HCT116 (cell line): ENCODE results near the gene KCNK3. TPM values are rescaled to one million over a fixed set of nuclear protein-coding genes. Genes with fewer than 3 reads are reported as not detected.

Source experiments
- ATAC-seq: fragments of 200-7000 bp; cut with Tn5 transposase; 2 replicates; pipeline ENCODE4 v1.9.1; 2020; ENCODE audit warnings: mild to moderate bottlenecking, moderate library complexity
- BruUV-seq: library from RNA; stranded (reverse); fragments of 400-500 nt; replicated peaks from 2 replicates; lab custom pipeline; 2021; lab: Mats Ljungman, UMichigan
- CTCF ChIA-PET: fragments of 300-600 bp; sonication (Branson Sonifier 250); formaldehyde crosslinking; loops from one replicate; lab custom pipeline; 2021; ENCODE audit warnings: antibody characterized with exemption; lab: Charles Lee
- POLR2A ChIA-PET: fragments of 300-600, 350-600 bp; sonication (Branson Sonifier 250); formaldehyde crosslinking; loops from one replicate; lab custom pipeline; 2021; ENCODE audit warnings: antibody characterized with exemption; lab: Charles Lee
- RAD21 ChIA-PET, 2 experiments: fragments of 300-600 bp; sonication (Branson Sonifier 250); formaldehyde crosslinking; loops; one replicate each; lab custom pipeline; 2023; ENCODE audit warnings: low total read pairs in 2 of 2; ENCODE audit not compliant: uncharacterized antibody in 2 of 2, unreplicated experiment in 2 of 2, low non-redundant PET in 1 of 2; lab: Charles Lee
- DNase-seq: peaks from one replicate; pipeline ENCODE4 v3.0.0-alpha.2; 2010; ENCODE audit warnings: low read depth, low spot score
- H2AFZ ChIP-seq: fragments of 200-600 bp; shearing (Covaris generic), sonication (generic); 2 replicates; pipeline ENCODE4 v1.6.1; 2017; ENCODE audit warnings: low read depth, mixed run types, mixed read lengths, antibody characterized with exemption, low read length; ENCODE audit not compliant: poor library complexity, severe bottlenecking
- H3K27ac ChIP-seq: 2 replicates; pipeline ENCODE4 v1.5.1; 2012; ENCODE audit warnings: low read depth, low read length
- H3K27me3 ChIP-seq: fragments of 200-600 bp; sonication (generic); 2 replicates; pipeline ENCODE4 v1.6.1; 2016; ENCODE audit warnings: mixed run types, low read length, mixed read lengths; ENCODE audit not compliant: insufficient read depth
- H3K36me3 ChIP-seq, 2 experiments: fragments of 200-500 bp in 1 of 2; fragments of 200-600 bp in 1 of 2; sonication (Bioruptor generic) in 1 of 2; sonication (generic) in 1 of 2; 2 replicates each; pipeline versions ENCODE4 v1.5.1 to v1.6.1; 2014 to 2016; ENCODE audit warnings: low read length in 2 of 2, inconsistent platforms in 1 of 2, mixed read lengths in 1 of 2, mixed run types in 1 of 2; ENCODE audit not compliant: insufficient read depth in 2 of 2, control insufficient read depth in 1 of 2
- H3K4me1 ChIP-seq, 2 experiments: fragments of 200-600 bp in 1 of 2; sonication (generic) in 1 of 2; 2 replicates each; pipeline versions ENCODE4 v1.5.1 to v1.6.1; 2012 to 2017; ENCODE audit warnings: low read length in 2 of 2, inconsistent platforms in 1 of 2, mild to moderate bottlenecking in 1 of 2, mixed read lengths in 1 of 2, mixed run types in 1 of 2, moderate library complexity in 1 of 2; ENCODE audit not compliant: insufficient read depth in 2 of 2, control insufficient read depth in 1 of 2
- H3K4me2 ChIP-seq: fragments of 200-600 bp; sonication (generic); 2 replicates; pipeline ENCODE4 v1.6.1; 2017; ENCODE audit warnings: mixed run types, low read length, mixed read lengths
- H3K4me3 ChIP-seq, 2 experiments: fragments of 200-600 bp in 1 of 2; sonication (generic) in 1 of 2; replicated peaks in 1 of 2; 2 replicates each; pipeline ENCODE4 v1.5.1; 2011 to 2016; ENCODE audit warnings: low read length in 2 of 2, control low read depth in 1 of 2, low read depth in 1 of 2, mild to moderate bottlenecking in 1 of 2, mixed read lengths in 1 of 2, mixed run types in 1 of 2
- H3K79me2 ChIP-seq: fragments of 200-600 bp; sonication (generic); 2 replicates; pipeline ENCODE4 v1.6.1; 2017; ENCODE audit warnings: mild to moderate bottlenecking, mixed run types, low read length, moderate library complexity, mixed read lengths; ENCODE audit not compliant: insufficient read depth
- H3K9ac ChIP-seq: fragments of 200-600 bp; sonication (generic); 2 replicates; pipeline ENCODE4 v1.6.1; 2016; ENCODE audit warnings: low read length, mixed read lengths
- H3K9me2 ChIP-seq: fragments of 200-600 bp; sonication (generic), shearing (Covaris generic); 2 replicates; pipeline ENCODE4 v1.6.1; 2017; ENCODE audit warnings: mixed run types, mild to moderate bottlenecking, moderate library complexity; ENCODE audit not compliant: insufficient read depth
- H3K9me3 ChIP-seq, 2 experiments: fragments of 200-500 bp in 1 of 2; fragments of 200-600 bp in 1 of 2; sonication (Bioruptor generic) in 1 of 2; sonication (generic) in 1 of 2; 2 replicates each; pipeline ENCODE4 v1.6.1; 2014 to 2017; ENCODE audit warnings: low read length in 2 of 2, mixed read lengths in 2 of 2, inconsistent platforms in 1 of 2, low read depth in 1 of 2, mild to moderate bottlenecking in 1 of 2, mixed run types in 1 of 2, moderate library complexity in 1 of 2; ENCODE audit not compliant: control insufficient read depth in 1 of 2, insufficient read depth in 1 of 2
- H4K20me1 ChIP-seq: fragments of 200-600 bp; sonication (generic), shearing (Covaris generic); 2 replicates; pipeline ENCODE4 v1.6.1; 2017; ENCODE audit warnings: mixed run types, mild to moderate bottlenecking, moderate library complexity; ENCODE audit not compliant: insufficient read depth
- ATF3 ChIP-seq: IDR thresholded peaks from 2 replicates; pipeline ENCODE4 v1.6.1; 2012
- CTCF ChIP-seq, 3 experiments: fragments of 200-600 bp in 1 of 3; sonication (generic) in 1 of 3; IDR thresholded peaks in 2 of 3; conservative IDR thresholded peaks in 1 of 3; 2 replicates each; pipeline ENCODE4 v1.5.1; 2012 to 2017; ENCODE audit warnings: low read depth in 2 of 3, low read length in 2 of 3, antibody characterized with exemption in 1 of 3, borderline replicate concordance in 1 of 3, control low read depth in 1 of 3, mild to moderate bottlenecking in 1 of 3, mixed read lengths in 1 of 3, mixed run types in 1 of 3, moderate library complexity in 1 of 3; ENCODE audit not compliant: insufficient read depth in 1 of 3
- EGR1 ChIP-seq: IDR thresholded peaks from 2 replicates; pipeline ENCODE4 v1.6.1; 2012; ENCODE audit warnings: low read depth
- ELF1 ChIP-seq: IDR thresholded peaks from 2 replicates; pipeline ENCODE4 v1.6.1; 2012; ENCODE audit warnings: low read depth, borderline replicate concordance
- EZH2 ChIP-seq: fragments of 200-600 bp; sonication (generic); IDR thresholded peaks from 2 replicates; pipeline ENCODE4 v1.6.1; 2017; ENCODE audit warnings: antibody characterized with exemption, mixed run types
- EZH2phosphoT487 ChIP-seq: fragments of 200-600 bp; IDR thresholded peaks from 2 replicates; pipeline ENCODE4 v1.6.1; 2018; ENCODE audit warnings: antibody characterized with exemption, borderline replicate concordance
- JUND ChIP-seq: IDR thresholded peaks from 2 replicates; pipeline ENCODE4 v1.6.1; 2012
- MAX ChIP-seq: IDR thresholded peaks from 2 replicates; pipeline ENCODE4 v1.6.1; 2012
- POLR2AphosphoS5 ChIP-seq: IDR thresholded peaks from 2 replicates; pipeline ENCODE4 v1.6.1; 2011; ENCODE audit warnings: mild to moderate bottlenecking, low read depth, low read length, moderate library complexity
- RAD21 ChIP-seq: IDR thresholded peaks from 2 replicates; pipeline ENCODE4 v1.6.1; 2012; ENCODE audit warnings: low read depth, mild to moderate bottlenecking
- SP1 ChIP-seq: IDR thresholded peaks from 2 replicates; pipeline ENCODE4 v1.6.1; 2012; ENCODE audit warnings: low read depth
- SRF ChIP-seq: IDR thresholded peaks from 2 replicates; pipeline ENCODE4 v1.6.1; 2012; ENCODE audit warnings: low read depth
- YY1 ChIP-seq: IDR thresholded peaks from 2 replicates; pipeline ENCODE4 v1.6.1; 2011; ENCODE audit warnings: low read length, low read depth, moderate library complexity, mild to moderate bottlenecking; ENCODE audit not compliant: insufficient replicate concordance; ENCODE audit errors: extremely low read depth
- ZBTB33 ChIP-seq: IDR thresholded peaks from 2 replicates; pipeline ENCODE4 v1.6.1; 2011; ENCODE audit warnings: mild to moderate bottlenecking, low read length, moderate library complexity; ENCODE audit not compliant: insufficient replicate concordance; ENCODE audit errors: extremely low read depth
- ZNF274 ChIP-seq: fragments of 200-500 bp; sonication (Bioruptor generic); IDR thresholded peaks from 2 replicates; pipeline ENCODE4 v1.6.1; 2014; ENCODE audit warnings: mild to moderate bottlenecking, low read depth, low read length, inconsistent platforms
- intact Hi-C: fragments of 100-400 bp; cut with micrococcal nuclease; formaldehyde crosslinking; loops from 2 replicates; pipeline ENCODE4 v1.10.0; 2022
- total RNA-seq: library from RNA; stranded (reverse); gene quantifications from one replicate; pipeline ENCODE4 v1.2.1, GENCODE V29; 2021; ENCODE audit not compliant: unreplicated experiment

The KCNK3 gene
- total RNA-seq, 1 experiment from 2014 or later = 0.71 TPM

- TF ChIP-seq POLR2AphosphoS5 (peak; percentile 74), ELF1 (no peak)
Observed at GRCh38 chr2:26696351-26696816, 3.9 kb downstream of the KCNK3 start (continued).

GRCh38 chr2:26697425-26697824, 4.9 kb downstream of the KCNK3 start:
- no TSS peak for BruUV-seq
- H3K36me3 ChIP-seq = no peaks in the 10 kb centered on the region
- intact Hi-C loops = no loop called here
- H3K9me3 ChIP-seq = no peaks in the 10 kb centered on the region
- peaks cover 6 to 19% of the 10 kb centered on the region in 2 experiments for H3K4me1 ChIP-seq
- no peaks in the 10 kb centered on the region for H3K9me2 ChIP-seq
- ChIA-PET CTCF (no interaction called here), POLR2A (no interaction called here), RAD21 (no interaction called here)
- no peak overlapping the region for H3K27ac ChIP-seq
- H2AFZ ChIP-seq = no peak overlapping the region
- H3K9ac ChIP-seq = no peak overlapping the region
- no peak overlapping the region for H3K4me2 ChIP-seq
- DNase-seq (no peak), ATAC-seq (no peak)
- H3K4me3 ChIP-seq = no peak overlapping the region
- H3K27me3 ChIP-seq = no peaks in the 10 kb centered on the region
- H4K20me1 ChIP-seq = no peaks in the 10 kb centered on the region
- TF ChIP-seq YY1 (no peak), CTCF (IDR thresholded peaks at IDR 0.05 in 2 of 3, conservative IDR thresholded peaks at IDR 0.05 in 1 of 3; ENCODE audit: borderline replicate concordance in 1 of 3, insufficient read depth in 1 of 3, low read depth in 2 of 3, low read length in 2 of 3) (no peak), EZH2phosphoT487 (no peak), EGR1 (no peak), SP1 (no peak), RAD21 (no peak), ZBTB33 (no peak), ATF3 (no peak), SRF (no peak), JUND (no peak), MAX (no peak), ZNF274 (no peak), POLR2AphosphoS5 (no peak), ELF1 (no peak), EZH2 (no peak)
- H3K79me2 ChIP-seq = no peaks in the 10 kb centered on the region
